Fibroblast of lung (primary cell): ENCODE data around the gene KRTAP19-2. TPM values are rescaled to one million over a fixed set of nuclear protein-coding genes. Genes with fewer than 3 reads are reported as not detected.

Experiments used
- DNase-seq, 2 donors: peaks; one replicate each; pipeline versions ENCODE4 v3.0.0 to v3.0.0-alpha.2; 2010; ENCODE audit warnings: low read depth in 2 of 2
- H2AFZ ChIP-seq: 2 replicates; pipeline ENCODE4 v1.5.1; 2012; ENCODE audit warnings: low read length, control low read depth, inconsistent platforms
- H3K27ac ChIP-seq: 2 replicates; pipeline ENCODE4 v1.5.1; 2011; ENCODE audit warnings: low read length, control low read depth; ENCODE audit not compliant: insufficient read depth
- H3K27me3 ChIP-seq: 2 replicates; pipeline ENCODE4 v1.5.1; 2011; ENCODE audit warnings: mild to moderate bottlenecking, low read length; ENCODE audit not compliant: control insufficient read depth, insufficient read depth
- H3K36me3 ChIP-seq: 2 replicates; pipeline ENCODE4 v1.5.1; 2011; ENCODE audit warnings: low read length; ENCODE audit not compliant: control insufficient read depth, insufficient read depth
- H3K4me1 ChIP-seq: 2 replicates; pipeline ENCODE4 v1.5.1; 2011; ENCODE audit warnings: low read length; ENCODE audit not compliant: control insufficient read depth, insufficient read depth; ENCODE audit errors: extremely low read depth
- H3K4me2 ChIP-seq: 2 replicates; pipeline ENCODE4 v1.5.1; 2011; ENCODE audit warnings: low read length, control low read depth; ENCODE audit not compliant: insufficient read depth; ENCODE audit errors: extremely low read depth
- H3K4me3 ChIP-seq, 4 experiments: fragments of 200-600 bp in 1 of 4; sonication (generic) in 1 of 4; replicated peaks in 1 of 4; 2 replicates each; pipeline ENCODE4 v1.5.1; 2011 to 2016; ENCODE audit warnings: low read length in 4 of 4, low read depth in 3 of 4, mild to moderate bottlenecking in 3 of 4, control low read depth in 2 of 4, inconsistent platforms in 1 of 4, mixed read lengths in 1 of 4; ENCODE audit not compliant: insufficient read depth in 1 of 4; ENCODE audit errors: control extremely low read depth in 1 of 4
- H3K79me2 ChIP-seq: 2 replicates; pipeline ENCODE4 v1.5.1; 2012; ENCODE audit warnings: mild to moderate bottlenecking, low read length, inconsistent platforms; ENCODE audit not compliant: control insufficient read depth, insufficient read depth
- H3K9ac ChIP-seq: 2 replicates; pipeline ENCODE4 v1.5.1; 2011; ENCODE audit warnings: mild to moderate bottlenecking, low read length, control low read depth; ENCODE audit not compliant: insufficient read depth
- H3K9me3 ChIP-seq: 2 replicates; pipeline ENCODE4 v1.5.1; 2012; ENCODE audit warnings: low read depth, low read length; ENCODE audit not compliant: control insufficient read depth, insufficient read depth
- H4K20me1 ChIP-seq: 2 replicates; pipeline ENCODE4 v1.5.1; 2011; ENCODE audit warnings: low read length; ENCODE audit not compliant: control insufficient read depth, insufficient read depth; ENCODE audit errors: extremely low read depth
- EZH2 ChIP-seq: IDR thresholded peaks from 2 replicates; pipeline ENCODE4 v1.5.1; 2012; ENCODE audit warnings: low read length, control low read depth, mild to moderate bottlenecking; ENCODE audit errors: missing control alignments
- polyA plus RNA-seq, 2 donors: library from polyadenylated mRNA; depleted of rRNA in 1 of 2; stranded (reverse) in 1 of 2; unstranded in 1 of 2; fragments of >200 nt; gene quantifications; 2 replicates each; pipeline ENCODE4 v1.2.1, GENCODE V29; 2011 to 2012; ENCODE audit warnings: missing spikeins in 1 of 2
- total RNA-seq: library from RNA; depleted of rRNA; stranded (reverse); fragments of >200 nt; gene quantifications from 2 replicates; pipeline ENCODE4 v1.2.1, GENCODE V29; 2014
- TF ChIP-seq, protein P1 (sequence below), 2 donors: IDR thresholded peaks in 1 of 2; conservative IDR thresholded peaks in 1 of 2; 1 replicate in 1 of 2; 2 replicates in 1 of 2; pipeline ENCODE4 v1.5.1; 2011 to 2012; ENCODE audit warnings: low read length in 2 of 2, control low read depth in 1 of 2, inconsistent platforms in 1 of 2, low read depth in 1 of 2, mild to moderate bottlenecking in 1 of 2

KRTAP19-2 gene
- total and polyA plus RNA-seq, 2 donors (not counting 1 experiment from before 2014, with no cell fraction given): not detected

DNA sequence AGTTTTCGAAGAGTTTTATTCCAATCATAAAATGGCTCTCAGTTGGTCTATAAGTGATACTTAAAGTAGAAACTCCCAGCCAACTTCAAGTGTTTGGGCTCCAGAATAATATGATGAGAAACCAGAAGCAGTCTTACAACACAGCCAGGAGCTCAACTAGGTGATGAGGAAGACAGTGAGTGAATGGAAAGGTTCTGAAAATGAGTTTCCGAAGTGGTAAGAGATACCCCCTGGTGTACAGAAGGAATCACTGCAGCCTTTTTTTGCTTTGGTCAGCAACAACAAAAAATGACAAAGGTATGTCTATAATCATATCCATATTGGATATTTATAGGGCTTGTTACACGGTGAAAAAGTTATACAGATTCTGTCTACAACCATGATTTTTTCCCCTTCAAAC is 23.5 kb downstream of the KRTAP19-2 start:
- DNase-seq: no peak
- H3K27me3 ChIP-seq: no peaks in the 10 kb centered on the region
- H3K79me2 ChIP-seq: no peaks in the 10 kb centered on the region
- no peak overlapping the region for H3K27ac ChIP-seq
- no peaks in the 10 kb centered on the region for H3K9me3 ChIP-seq
- no peak overlapping the region for H2AFZ ChIP-seq
- H3K4me3 ChIP-seq: no peak overlapping the region
- H3K4me2 ChIP-seq: no peak overlapping the region
- H3K4me1 ChIP-seq: no peaks in the 10 kb centered on the region
- no peak overlapping the region for H3K9ac ChIP-seq
- H4K20me1 ChIP-seq: no peaks in the 10 kb centered on the region
- no peak for TF ChIP-seq EZH2
- H3K36me3 ChIP-seq: no peaks in the 10 kb centered on the region

- H3K4me2 ChIP-seq: no peak overlapping the region
- no peaks in the 10 kb centered on the region for H3K4me1 ChIP-seq
- no peaks in the 10 kb centered on the region for H3K9me3 ChIP-seq
- H2AFZ ChIP-seq: no peak overlapping the region
- no peak for DNase-seq
- no peak overlapping the region for H3K9ac ChIP-seq
- H3K27ac ChIP-seq: no peak overlapping the region
- H3K36me3 ChIP-seq: no peaks in the 10 kb centered on the region
- no peaks in the 10 kb centered on the region for H3K79me2 ChIP-seq
- TF ChIP-seq EZH2: no peak
- TF ChIP-seq, protein P1, sequence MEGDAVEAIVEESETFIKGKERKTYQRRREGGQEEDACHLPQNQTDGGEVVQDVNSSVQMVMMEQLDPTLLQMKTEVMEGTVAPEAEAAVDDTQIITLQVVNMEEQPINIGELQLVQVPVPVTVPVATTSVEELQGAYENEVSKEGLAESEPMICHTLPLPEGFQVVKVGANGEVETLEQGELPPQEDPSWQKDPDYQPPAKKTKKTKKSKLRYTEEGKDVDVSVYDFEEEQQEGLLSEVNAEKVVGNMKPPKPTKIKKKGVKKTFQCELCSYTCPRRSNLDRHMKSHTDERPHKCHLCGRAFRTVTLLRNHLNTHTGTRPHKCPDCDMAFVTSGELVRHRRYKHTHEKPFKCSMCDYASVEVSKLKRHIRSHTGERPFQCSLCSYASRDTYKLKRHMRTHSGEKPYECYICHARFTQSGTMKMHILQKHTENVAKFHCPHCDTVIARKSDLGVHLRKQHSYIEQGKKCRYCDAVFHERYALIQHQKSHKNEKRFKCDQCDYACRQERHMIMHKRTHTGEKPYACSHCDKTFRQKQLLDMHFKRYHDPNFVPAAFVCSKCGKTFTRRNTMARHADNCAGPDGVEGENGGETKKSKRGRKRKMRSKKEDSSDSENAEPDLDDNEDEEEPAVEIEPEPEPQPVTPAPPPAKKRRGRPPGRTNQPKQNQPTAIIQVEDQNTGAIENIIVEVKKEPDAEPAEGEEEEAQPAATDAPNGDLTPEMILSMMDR (conservative IDR thresholded peaks at IDR 0.05 in 1 of 2, IDR thresholded peaks at IDR 0.05 in 1 of 2; ENCODE audit: low read depth in 1 of 2, low read length in 2 of 2): no peak
- H4K20me1 ChIP-seq: no peaks in the 10 kb centered on the region
- H3K27me3 ChIP-seq: no peaks in the 10 kb centered on the region
- H3K4me3 ChIP-seq: no peak overlapping the region
These were observed 38.7 kb downstream of the KRTAP19-2 start for GRCh38 chr21:30448514-30448913.

- no peaks in the 10 kb centered on the region for H3K9me3 ChIP-seq
- DNase-seq: no peak
- no peaks in the 10 kb centered on the region for H3K36me3 ChIP-seq
- no peak overlapping the region for H3K4me3 ChIP-seq
- TF ChIP-seq EZH2: no peak
- TF ChIP-seq, protein P1 (conservative IDR thresholded peaks at IDR 0.05 in 1 of 2, IDR thresholded peaks at IDR 0.05 in 1 of 2; ENCODE audit: low read depth in 1 of 2, low read length in 2 of 2): no peak
- H3K27me3 ChIP-seq: no peaks in the 10 kb centered on the region
- no peaks in the 10 kb centered on the region for H3K79me2 ChIP-seq
- H3K4me1 ChIP-seq: no peaks in the 10 kb centered on the region
- no peak overlapping the region for H2AFZ ChIP-seq
- no peak overlapping the region for H3K27ac ChIP-seq
- no peak overlapping the region for H3K9ac ChIP-seq
- H4K20me1 ChIP-seq: no peaks in the 10 kb centered on the region
- no peak overlapping the region for H3K4me2 ChIP-seq
These were observed 40.2 kb downstream of the KRTAP19-2 start for GRCh38 chr21:30447056-30447455.
